HepG2 (cell line): ENCODE results near the gene GSDMA. TPM values are rescaled to one million over a fixed set of nuclear protein-coding genes. Genes with fewer than 3 reads are reported as not detected.

ENCODE experiments used
- CENPBD1 ChIP-seq: sonication (generic); formaldehyde crosslinking; IDR thresholded peaks from 2 replicates; pipeline ENCODE4 v1.8.0; 2022; ENCODE audit warnings: missing genetic modification reagents, low read depth, mild to moderate bottlenecking, borderline replicate concordance
- CENPX ChIP-seq: sonication (generic); formaldehyde crosslinking; IDR thresholded peaks from 2 replicates; pipeline ENCODE4 v1.9.0; 2021; ENCODE audit warnings: mild to moderate bottlenecking, missing genetic modification reagents, moderate library complexity
- DNMT1 ChIP-seq: sonication (generic); formaldehyde crosslinking; IDR thresholded peaks from 2 replicates; pipeline ENCODE4 v1.5.1; 2020; ENCODE audit warnings: mild to moderate bottlenecking, missing genetic modification reagents
- GATAD2A ChIP-seq: IDR thresholded peaks from 2 replicates; pipeline ENCODE4 v1.6.1; 2016
- IRF2 ChIP-seq: IDR thresholded peaks from 2 replicates; pipeline ENCODE4 v1.6.1; 2018; ENCODE audit warnings: missing genetic modification reagents, missing compliant biosample characterization
- KLF15 ChIP-seq: sonication (generic); formaldehyde crosslinking; IDR thresholded peaks from 2 replicates; pipeline ENCODE4 v1.8.1; 2023; ENCODE audit warnings: borderline replicate concordance, mild to moderate bottlenecking, inconsistent platforms, missing genetic modification reagents, mixed read lengths
- MIXL1 ChIP-seq: IDR thresholded peaks from 2 replicates; pipeline ENCODE4 v1.6.1; 2016
- RCOR2 ChIP-seq: IDR thresholded peaks from 2 replicates; pipeline ENCODE4 v1.6.1; 2016; ENCODE audit warnings: missing biosample characterization, missing genetic modification reagents
- SOX5 ChIP-seq: IDR thresholded peaks from 2 replicates; pipeline ENCODE4 v1.6.1; 2016; ENCODE audit warnings: borderline replicate concordance
- TFDP2 ChIP-seq: sonication (generic); formaldehyde crosslinking; IDR thresholded peaks from 2 replicates; pipeline ENCODE4 v1.4.0; 2020; ENCODE audit warnings: missing genetic modification reagents
- TFE3 ChIP-seq: IDR thresholded peaks from 2 replicates; pipeline ENCODE4 v1.6.1; 2016
- ZBTB46 ChIP-seq: sonication (generic); formaldehyde crosslinking; IDR thresholded peaks from 2 replicates; pipeline ENCODE4 v1.4.0; 2020; ENCODE audit warnings: mild to moderate bottlenecking, missing genetic modification reagents, borderline replicate concordance
- ZFP82 ChIP-seq: sonication (generic); formaldehyde crosslinking; IDR thresholded peaks from 2 replicates; pipeline ENCODE4 v1.5.1; 2020; ENCODE audit warnings: mild to moderate bottlenecking, missing genetic modification reagents, borderline replicate concordance
- ZNF138 ChIP-seq: sonication (generic); formaldehyde crosslinking; IDR thresholded peaks from 2 replicates; pipeline ENCODE4 v1.5.0; 2020; ENCODE audit warnings: mild to moderate bottlenecking, low read depth, missing genetic modification reagents
- ZNF224 ChIP-seq: sonication (generic); formaldehyde crosslinking; IDR thresholded peaks from 2 replicates; pipeline ENCODE4 v1.5.0; 2020; ENCODE audit warnings: mild to moderate bottlenecking, missing genetic modification reagents
- ZNF253 ChIP-seq: sonication (generic); formaldehyde crosslinking; IDR thresholded peaks from 2 replicates; pipeline ENCODE4 v1.8.0; 2022; ENCODE audit warnings: mild to moderate bottlenecking, missing genetic modification reagents, borderline replicate concordance
- ZNF326 ChIP-seq: sonication (generic); formaldehyde crosslinking; IDR thresholded peaks from 2 replicates; pipeline ENCODE4 v1.4.0; 2020; ENCODE audit warnings: missing genetic modification reagents, borderline replicate concordance
- ZNF33B ChIP-seq: sonication (generic); formaldehyde crosslinking; IDR thresholded peaks from 2 replicates; pipeline ENCODE4 v1.5.1; 2020; ENCODE audit warnings: mild to moderate bottlenecking, missing genetic modification reagents
- ZNF570 ChIP-seq: sonication (generic); formaldehyde crosslinking; IDR thresholded peaks from 2 replicates; pipeline ENCODE4 v1.4.0; 2020; ENCODE audit warnings: mild to moderate bottlenecking, missing genetic modification reagents, borderline replicate concordance
- ZNF644 ChIP-seq: IDR thresholded peaks from 2 replicates; pipeline ENCODE4 v1.6.1; 2016; ENCODE audit warnings: low read depth
- ZSCAN25 ChIP-seq: sonication (generic); formaldehyde crosslinking; IDR thresholded peaks from 2 replicates; pipeline ENCODE4 v1.8.0; 2022; ENCODE audit warnings: mild to moderate bottlenecking, missing genetic modification reagents
- polyA plus RNA-seq, 8 experiments: library from polyadenylated mRNA; depleted of rRNA in 3 of 8; stranded (reverse) in 7 of 8; unstranded in 1 of 8; fragments of >200 nt; fragmentation: Illumina TruSeq in 4 of 8; extraction: Trizol in 4 of 8; gene quantifications; 2 replicates each; pipeline versions ENCODE4 v1.2.1 to v1.2.3, GENCODE V29; 2011 to 2016; ENCODE audit warnings: low read depth in 4 of 8, missing spikeins in 1 of 8, mixed read lengths in 1 of 8; ENCODE audit not compliant: insufficient read depth in 1 of 8
- total RNA-seq, 5 experiments: library from RNA; depleted of rRNA; stranded (reverse); fragments of >200 nt; fragmentation: Illumina TruSeq; extraction: Trizol; gene quantifications; 2 replicates each; pipeline ENCODE4 v1.2.3, GENCODE V29; 2016; ENCODE audit warnings: low read depth in 1 of 5
- TF ChIP-seq, protein P1 (sequence below): sonication (generic); formaldehyde crosslinking; conservative IDR thresholded peaks from 2 replicates; pipeline ENCODE4 v1.4.0; 2020; ENCODE audit warnings: missing genetic modification reagents
- TF ChIP-seq, protein P2 (sequence below): sonication (generic); formaldehyde crosslinking; IDR thresholded peaks from 2 replicates; pipeline ENCODE4 v1.5.1; 2020; ENCODE audit warnings: mild to moderate bottlenecking, missing genetic modification reagents, moderate library complexity

The GSDMA gene
- total and polyA plus RNA-seq, 2 of the 13 experiments (the other 11 are each of a cell fraction or from before 2014, with no cell fraction given): not detected

DNA sequence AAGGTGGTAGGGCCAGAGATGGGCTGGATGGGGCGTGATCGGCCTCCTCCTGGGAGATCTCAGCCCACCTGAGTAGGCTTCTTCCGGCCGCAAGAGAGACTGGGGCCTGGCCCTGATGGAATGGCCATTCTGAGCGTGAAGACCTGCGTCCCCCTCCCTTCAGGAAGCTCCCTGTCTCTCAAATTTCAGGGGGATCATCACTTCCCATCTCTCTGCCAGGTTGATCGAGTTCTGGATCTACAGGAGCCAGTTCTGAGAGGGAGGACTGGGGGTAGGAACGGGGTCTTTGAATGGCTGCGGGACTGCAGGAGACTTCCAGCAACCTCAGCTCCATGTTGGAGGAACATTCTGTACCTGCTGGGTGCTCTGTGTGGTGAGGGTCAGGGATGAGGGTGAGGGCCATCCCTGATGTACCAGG lies 9.3 kb upstream of the GSDMA start (continued):
- no peak for TF ChIP-seq ZNF138 (CRISPR knock-in tag)
- no peak for TF ChIP-seq CENPBD1 (CRISPR knock-in tag)
- TF ChIP-seq KLF15 (CRISPR knock-in tag): no peak
- no peak for TF ChIP-seq GATAD2A
- TF ChIP-seq IRF2: 0 out of 2 replicates have a peak, but pooled peaks have one; percentile 6
- no peak for TF ChIP-seq DNMT1 (CRISPR knock-in tag)
- no peak for TF ChIP-seq ZFP82
- no peak for TF ChIP-seq CENPX (CRISPR knock-in tag)
- TF ChIP-seq, protein P1, sequence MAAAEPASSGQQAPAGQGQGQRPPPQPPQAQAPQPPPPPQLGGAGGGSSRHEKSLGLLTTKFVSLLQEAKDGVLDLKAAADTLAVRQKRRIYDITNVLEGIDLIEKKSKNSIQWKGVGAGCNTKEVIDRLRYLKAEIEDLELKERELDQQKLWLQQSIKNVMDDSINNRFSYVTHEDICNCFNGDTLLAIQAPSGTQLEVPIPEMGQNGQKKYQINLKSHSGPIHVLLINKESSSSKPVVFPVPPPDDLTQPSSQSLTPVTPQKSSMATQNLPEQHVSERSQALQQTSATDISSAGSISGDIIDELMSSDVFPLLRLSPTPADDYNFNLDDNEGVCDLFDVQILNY (CRISPR knock-in tag): no peak
- TF ChIP-seq TFDP2 (CRISPR knock-in tag): no peak
- no peak for TF ChIP-seq ZBTB46 (CRISPR knock-in tag)
- no peak for TF ChIP-seq ZNF33B (CRISPR knock-in tag)
- TF ChIP-seq TFE3: no peak
- no peak for TF ChIP-seq ZNF253 (CRISPR knock-in tag)
- TF ChIP-seq ZNF224 (CRISPR knock-in tag): no peak
- TF ChIP-seq ZSCAN25 (CRISPR knock-in tag): 0 out of 2 replicates have a peak, but pooled peaks have one; percentile 12
- TF ChIP-seq MIXL1 (CRISPR knock-in tag): no peak
- TF ChIP-seq, protein P2, sequence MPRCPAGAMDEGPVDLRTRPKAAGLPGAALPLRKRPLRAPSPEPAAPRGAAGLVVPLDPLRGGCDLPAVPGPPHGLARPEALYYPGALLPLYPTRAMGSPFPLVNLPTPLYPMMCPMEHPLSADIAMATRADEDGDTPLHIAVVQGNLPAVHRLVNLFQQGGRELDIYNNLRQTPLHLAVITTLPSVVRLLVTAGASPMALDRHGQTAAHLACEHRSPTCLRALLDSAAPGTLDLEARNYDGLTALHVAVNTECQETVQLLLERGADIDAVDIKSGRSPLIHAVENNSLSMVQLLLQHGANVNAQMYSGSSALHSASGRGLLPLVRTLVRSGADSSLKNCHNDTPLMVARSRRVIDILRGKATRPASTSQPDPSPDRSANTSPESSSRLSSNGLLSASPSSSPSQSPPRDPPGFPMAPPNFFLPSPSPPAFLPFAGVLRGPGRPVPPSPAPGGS (CRISPR knock-in tag): no peak
- no peak for TF ChIP-seq ZNF326
- TF ChIP-seq SOX5: 0 out of 2 replicates have a peak, but pooled peaks have one; percentile 8
- no peak for TF ChIP-seq ZNF644
- no peak for TF ChIP-seq ZNF570 (CRISPR knock-in tag)
- no peak for TF ChIP-seq RCOR2
